B cell (primary cell): Measurements from ENCODE around the gene NR0B2.

Experiments used
- CTCF ChIP-seq: fragments of 200-600 bp; IDR thresholded peaks from one replicate; pipeline ENCODE4 v1.8.0; 2022; ENCODE audit warnings: antibody characterized with exemption, mild to moderate bottlenecking
- EZH2 ChIP-seq: IDR thresholded peaks from 2 replicates; pipeline ENCODE4 v1.6.1; 2012; ENCODE audit warnings: borderline replicate concordance, low read depth, mild to moderate bottlenecking, moderate library complexity, low read length; ENCODE audit not compliant: insufficient read depth, poor library complexity, severe bottlenecking

- TF ChIP-seq CTCF (no peak), EZH2 (no peak)
These were observed 48.1 kb upstream of the NR0B2 start for GRCh38 chr1:26961826-26962225.
